SK-N-SH (cell line): ENCODE results near the gene ATP6V0B. TPM values are rescaled to one million over a fixed set of nuclear protein-coding genes. Genes with fewer than 3 reads are reported as not detected.

ENCODE experiments used
- CTCF ChIA-PET: fragments of 300-600, 350-600 bp; formaldehyde crosslinking; extraction: SDS; loops from one replicate; lab custom pipeline; 2021; lab: Yijun Ruan, JAX
- POLR2A ChIA-PET: fragments of 350-600 bp; sonication (Branson Sonifier 250); formaldehyde crosslinking; extraction: SDS; loops from one replicate; lab custom pipeline; 2020; ENCODE audit warnings: antibody characterized with exemption, inconsistent platforms; lab: Yijun Ruan, JAX
- DNase-seq: peaks from one replicate; pipeline ENCODE4 v3.0.0; 2012
- H2AFZ ChIP-seq: fragments of 200-600 bp; sonication (generic); 2 replicates; pipeline ENCODE4 v1.8.1; 2016; ENCODE audit warnings: antibody characterized with exemption, mild to moderate bottlenecking, low read depth
- H3F3A ChIP-seq: fragments of 200-600 bp; sonication (generic); replicated peaks from 2 replicates; pipeline ENCODE3; 2016; ENCODE audit warnings: antibody characterized with exemption, mild to moderate bottlenecking; ENCODE audit not compliant: insufficient read depth
- H3K27ac ChIP-seq, 2 experiments: fragments of 200-500 bp in 1 of 2; fragments of 200-600 bp in 1 of 2; sonication (Bioruptor generic) in 1 of 2; sonication (generic), shearing (Covaris generic) in 1 of 2; 2 replicates each; pipeline versions ENCODE4 v1.5.1 to v1.6.1; 2014 to 2016; ENCODE audit warnings: low read depth in 2 of 2, inconsistent platforms in 1 of 2, low read length in 1 of 2, mild to moderate bottlenecking in 1 of 2, mixed read lengths in 1 of 2
- H3K27me3 ChIP-seq: fragments of 200-600 bp; sonication (generic), shearing (Covaris generic); 2 replicates; pipeline ENCODE4 v1.6.1; 2016; ENCODE audit warnings: mixed run types; ENCODE audit not compliant: insufficient read depth
- H3K36me3 ChIP-seq, 2 experiments: fragments of 200-500 bp in 1 of 2; fragments of 200-600 bp in 1 of 2; sonication (Bioruptor generic) in 1 of 2; sonication (generic) in 1 of 2; replicated peaks in 1 of 2; 2 replicates each; pipeline versions ENCODE3 to v1.5.1; 2014 to 2016; ENCODE audit warnings: low read length in 1 of 2, mild to moderate bottlenecking in 1 of 2; ENCODE audit not compliant: insufficient read depth in 2 of 2, control insufficient read depth in 1 of 2
- H3K4me1 ChIP-seq, 2 experiments: fragments of 200-500 bp in 1 of 2; fragments of 200-600 bp in 1 of 2; sonication (Bioruptor generic) in 1 of 2; sonication (generic), shearing (Covaris generic) in 1 of 2; 2 replicates each; pipeline versions ENCODE4 v1.5.1 to v1.6.1; 2014 to 2016; ENCODE audit warnings: low read depth in 1 of 2, low read length in 1 of 2, mixed run types in 1 of 2; ENCODE audit not compliant: insufficient read depth in 2 of 2, control insufficient read depth in 1 of 2
- H3K4me2 ChIP-seq: fragments of 200-600 bp; sonication (generic), shearing (Covaris generic); 2 replicates; pipeline ENCODE4 v1.6.1; 2017; ENCODE audit warnings: mixed run types
- H3K4me3 ChIP-seq, 2 experiments: fragments of 200-500 bp in 1 of 2; fragments of 200-600 bp in 1 of 2; sonication (Bioruptor generic) in 1 of 2; sonication (generic), shearing (Covaris generic) in 1 of 2; 2 replicates each; pipeline versions ENCODE4 v1.5.1 to v1.8.1; 2014 to 2016; ENCODE audit warnings: low read depth in 2 of 2, inconsistent platforms in 1 of 2, low read length in 1 of 2, mild to moderate bottlenecking in 1 of 2, mixed read lengths in 1 of 2, moderate library complexity in 1 of 2
- H3K79me2 ChIP-seq: fragments of 200-600 bp; sonication (generic); 2 replicates; pipeline ENCODE4 v1.8.1; 2017; ENCODE audit warnings: mild to moderate bottlenecking; ENCODE audit not compliant: insufficient read depth
- H3K9ac ChIP-seq: fragments of 200-600 bp; sonication (generic); 2 replicates; pipeline ENCODE4 v1.6.1; 2017; ENCODE audit warnings: mixed run types
- H3K9me2 ChIP-seq: fragments of 200-600 bp; sonication (generic); 2 replicates; pipeline ENCODE4 v1.6.1; 2017; ENCODE audit warnings: mixed run types
- H3K9me3 ChIP-seq: fragments of 200-600 bp; sonication (generic); 2 replicates; pipeline ENCODE4 v1.6.1; 2017; ENCODE audit warnings: mixed run types, mild to moderate bottlenecking, moderate library complexity
- H4K20me1 ChIP-seq: fragments of 200-600 bp; sonication (generic); 2 replicates; pipeline ENCODE4 v1.6.1; 2017; ENCODE audit warnings: mild to moderate bottlenecking, mixed run types; ENCODE audit not compliant: insufficient read depth
- EZH2phosphoT487 ChIP-seq: fragments of 200-600 bp; sonication (generic); IDR thresholded peaks from 2 replicates; pipeline ENCODE4 v1.6.1; 2017; ENCODE audit warnings: low read depth, mixed run types, mild to moderate bottlenecking, antibody characterized with exemption, moderate library complexity, borderline replicate concordance
- FOSL2 ChIP-seq: IDR thresholded peaks from 2 replicates; pipeline ENCODE4 v1.4.0; 2012; ENCODE audit warnings: low read depth, mild to moderate bottlenecking, moderate library complexity, borderline replicate concordance
- FOXJ3 ChIP-seq: sonication (generic); formaldehyde crosslinking; IDR thresholded peaks from 2 replicates; pipeline ENCODE4 v1.5.1; 2020; ENCODE audit warnings: mild to moderate bottlenecking, missing genetic modification reagents
- MEF2A ChIP-seq: IDR thresholded peaks from 2 replicates; pipeline ENCODE4 v1.4.0; 2012; ENCODE audit warnings: low read depth, borderline replicate concordance
- MXI1 ChIP-seq: IDR thresholded peaks from 2 replicates; pipeline ENCODE4 v1.6.1; 2012; ENCODE audit warnings: mild to moderate bottlenecking, low read depth, low read length, improper control_type of control experiment
- NRF1 ChIP-seq: IDR thresholded peaks from 2 replicates; pipeline ENCODE4 v1.6.1; 2012; ENCODE audit warnings: low read depth, mild to moderate bottlenecking, low read length
- REST ChIP-seq: IDR thresholded peaks from 2 replicates; pipeline ENCODE4 v1.6.1; 2012; ENCODE audit warnings: mild to moderate bottlenecking, low read depth, low read length, moderate library complexity
- SMC3 ChIP-seq: IDR thresholded peaks from 2 replicates; pipeline ENCODE4 v1.6.1; 2012; ENCODE audit warnings: low read depth, low read length, improper control_type of control experiment
- TEAD4 ChIP-seq: IDR thresholded peaks from 2 replicates; pipeline ENCODE4 v1.4.0; 2012; ENCODE audit warnings: mild to moderate bottlenecking, borderline replicate concordance; ENCODE audit not compliant: insufficient read depth
- YY1 ChIP-seq: IDR thresholded peaks from 2 replicates; pipeline ENCODE4 v1.4.0; 2012; ENCODE audit warnings: low read depth, mild to moderate bottlenecking
- WGBS: methylation state at CpG from one replicate; pipeline ENCODE4 v1.1.6; 2017; ENCODE audit warnings: low lambda C conversion rate; 5-methylcytosine and 5-hydroxymethylcytosine counted together
- polyA plus RNA-seq, 3 experiments: library from polyadenylated mRNA; depleted of rRNA; stranded (reverse); fragments of >200 nt; gene quantifications; 2 replicates each; pipeline ENCODE4 v1.2.3, GENCODE V29; 2012

Gene ATP6V0B
- polyA plus RNA-seq, 1 of the 3 experiments (the other 2 are of a cell fraction) = 180 TPM

DNA sequence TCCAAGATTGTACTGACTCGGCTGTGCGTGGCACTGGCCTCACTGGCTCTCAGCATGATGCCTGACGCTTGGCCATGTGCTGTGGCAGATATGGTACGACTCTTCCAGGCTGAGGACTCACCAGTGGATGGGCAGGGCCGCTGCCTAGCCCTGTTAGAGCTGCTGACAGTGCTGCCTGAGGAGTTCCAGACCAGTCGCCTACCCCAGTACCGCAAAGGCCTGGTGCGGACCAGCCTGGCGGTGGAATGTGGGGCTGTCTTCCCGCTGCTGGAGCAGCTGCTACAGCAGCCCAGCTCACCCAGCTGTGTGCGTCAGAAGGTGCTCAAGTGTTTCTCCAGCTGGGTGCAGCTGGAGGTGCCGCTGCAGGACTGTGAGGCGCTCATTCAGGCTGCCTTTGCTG, 25.1 kb upstream of the ATP6V0B start:
- Histone ChIP-seq H3K9ac (no peak overlapping the region), H3K27me3 (no peaks in the 10 kb centered on the region), H3K36me3 (peaks cover 0 to 17% of the 10 kb centered on the region in 2 experiments), H2AFZ (no peak overlapping the region), H3F3A (no peaks in the 10 kb centered on the region), H3K27ac (no peak overlapping the region), H3K9me3 (no peaks in the 10 kb centered on the region), H3K4me3 (no peak overlapping the region), H4K20me1 (peaks cover 6% of the 10 kb centered on the region; the same call in 1 of the 2 replicates), H3K4me1 (peaks cover 12 to 28% of the 10 kb centered on the region in 2 experiments), H3K9me2 (no peaks in the 10 kb centered on the region), H3K79me2 (peaks cover 13% of the 10 kb centered on the region; the same call in 1 of the 2 replicates), H3K4me2 (no peak overlapping the region)
- 80% methylated on average over 8 of the region's 13 CpGs for WGBS
- no peak for DNase-seq
- ChIA-PET POLR2A (no interaction called here), CTCF (interaction anchor here (1.4 to 9.4 kb wide), 5 partner anchors 9 to 186 kb away, joined by 3 to 105 read pairs (median 7); partner anchors contain the start of genes ARTN and ATP6V0B)
- TF ChIP-seq FOSL2 = no peak
- no peak for TF ChIP-seq EZH2phosphoT487

- no peaks in the 10 kb centered on the region for H3K27me3 ChIP-seq
- WGBS = 90% methylated on average over 4 of the region's 4 CpGs
- peaks cover 13% of the 10 kb centered on the region; the same call in 1 of the 2 replicates for H3K79me2 ChIP-seq
- H3K9me3 ChIP-seq = no peaks in the 10 kb centered on the region
- no peak overlapping the region for H2AFZ ChIP-seq
- H3K36me3 ChIP-seq = peaks cover 0 to 19% of the 10 kb centered on the region in 2 experiments
- no peak for DNase-seq
- peaks cover 12 to 25% of the 10 kb centered on the region in 2 experiments for H3K4me1 ChIP-seq
- H3K4me2 ChIP-seq = no peak overlapping the region
- CTCF ChIA-PET = interaction anchor here (1.0 to 9.4 kb wide), 4 partner anchors 17 to 188 kb away, joined by 3 to 105 read pairs (median 8); partner anchors contain the start of gene ARTN
- POLR2A ChIA-PET = no interaction called here
- no peaks in the 10 kb centered on the region for H3F3A ChIP-seq
- H3K27ac ChIP-seq = no peak overlapping the region
- H3K9ac ChIP-seq = no peak overlapping the region
- no peaks in the 10 kb centered on the region for H3K9me2 ChIP-seq
- TF ChIP-seq NRF1 = no peak
- no peak for TF ChIP-seq FOXJ3
- TF ChIP-seq REST = no peak
- no peak for TF ChIP-seq YY1
- no peak for TF ChIP-seq MEF2A
- no peak for TF ChIP-seq TEAD4
- no peak for TF ChIP-seq MXI1
- TF ChIP-seq SMC3 = no peak
- TF ChIP-seq FOSL2 = peak; percentile 21; the same call in 1 of the 2 replicates
- TF ChIP-seq, all 33 proteins: peak for 1
- peaks cover 6% of the 10 kb centered on the region; the same call in 1 of the 2 replicates for H4K20me1 ChIP-seq
- H3K4me3 ChIP-seq = no peak overlapping the region
Measured at GRCh38 chr1:43951021-43951985, 23.5 kb upstream of the ATP6V0B start.
